Peyer's patch (tissue), 4 donors: ENCODE results near the gene B3GALNT1.

ENCODE experiments used
- POLR2A ChIP-seq, 2 donors: fragments of 450-650 bp; IDR thresholded peaks; one replicate each; pipeline ENCODE4 v1.5.1; 2017; ENCODE audit warnings: antibody characterized with exemption in 2 of 2, mild to moderate bottlenecking in 2 of 2, moderate library complexity in 2 of 2
- TF ChIP-seq, protein P1 (sequence below), 6 experiments: fragments of 450-650 bp in 4 of 6; fragments of 200-600 bp in 2 of 6; sonication (generic) in 1 of 6; IDR thresholded peaks; one replicate each; pipeline ENCODE4 v1.5.1; 2017 to 2019; ENCODE audit warnings: antibody characterized with exemption in 6 of 6, mild to moderate bottlenecking in 3 of 6, moderate library complexity in 1 of 6

DNA sequence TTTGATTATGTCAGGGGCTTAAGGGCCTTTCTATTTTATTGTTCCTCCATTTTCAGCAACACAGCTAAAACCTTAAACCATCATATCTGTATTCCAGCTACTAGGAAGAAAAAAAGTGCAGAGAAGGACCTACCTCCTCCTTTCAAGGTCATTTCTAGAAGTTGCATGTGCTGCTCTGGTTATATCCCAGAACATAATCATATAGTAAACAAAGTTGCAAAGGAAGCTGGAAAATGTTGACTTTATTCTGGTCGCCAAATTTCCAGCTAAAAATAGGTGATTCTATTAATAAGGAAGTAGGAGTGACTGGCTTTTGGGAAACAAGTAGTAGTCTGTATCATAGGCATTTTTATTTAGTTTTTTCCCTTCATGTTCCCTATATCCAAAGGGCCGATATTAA is 21.3 kb upstream of the B3GALNT1 start:
- TF ChIP-seq, protein P1, sequence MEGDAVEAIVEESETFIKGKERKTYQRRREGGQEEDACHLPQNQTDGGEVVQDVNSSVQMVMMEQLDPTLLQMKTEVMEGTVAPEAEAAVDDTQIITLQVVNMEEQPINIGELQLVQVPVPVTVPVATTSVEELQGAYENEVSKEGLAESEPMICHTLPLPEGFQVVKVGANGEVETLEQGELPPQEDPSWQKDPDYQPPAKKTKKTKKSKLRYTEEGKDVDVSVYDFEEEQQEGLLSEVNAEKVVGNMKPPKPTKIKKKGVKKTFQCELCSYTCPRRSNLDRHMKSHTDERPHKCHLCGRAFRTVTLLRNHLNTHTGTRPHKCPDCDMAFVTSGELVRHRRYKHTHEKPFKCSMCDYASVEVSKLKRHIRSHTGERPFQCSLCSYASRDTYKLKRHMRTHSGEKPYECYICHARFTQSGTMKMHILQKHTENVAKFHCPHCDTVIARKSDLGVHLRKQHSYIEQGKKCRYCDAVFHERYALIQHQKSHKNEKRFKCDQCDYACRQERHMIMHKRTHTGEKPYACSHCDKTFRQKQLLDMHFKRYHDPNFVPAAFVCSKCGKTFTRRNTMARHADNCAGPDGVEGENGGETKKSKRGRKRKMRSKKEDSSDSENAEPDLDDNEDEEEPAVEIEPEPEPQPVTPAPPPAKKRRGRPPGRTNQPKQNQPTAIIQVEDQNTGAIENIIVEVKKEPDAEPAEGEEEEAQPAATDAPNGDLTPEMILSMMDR (IDR thresholded peaks at IDR 0.05), result no peak
- no peak for TF ChIP-seq POLR2A (IDR thresholded peaks at IDR 0.05)
